HG03432 (cell line): ENCODE data around the gene NR2F2.

Experiments used
- ATAC-seq: cut with Tn5 transposase; IDR thresholded peaks from one replicate; pipeline ENCODE4 v1.9.1; 2021; ENCODE audit warnings: mild to moderate bottlenecking, moderate library complexity; ENCODE audit not compliant: unreplicated experiment

Gene NR2F2

DNA sequence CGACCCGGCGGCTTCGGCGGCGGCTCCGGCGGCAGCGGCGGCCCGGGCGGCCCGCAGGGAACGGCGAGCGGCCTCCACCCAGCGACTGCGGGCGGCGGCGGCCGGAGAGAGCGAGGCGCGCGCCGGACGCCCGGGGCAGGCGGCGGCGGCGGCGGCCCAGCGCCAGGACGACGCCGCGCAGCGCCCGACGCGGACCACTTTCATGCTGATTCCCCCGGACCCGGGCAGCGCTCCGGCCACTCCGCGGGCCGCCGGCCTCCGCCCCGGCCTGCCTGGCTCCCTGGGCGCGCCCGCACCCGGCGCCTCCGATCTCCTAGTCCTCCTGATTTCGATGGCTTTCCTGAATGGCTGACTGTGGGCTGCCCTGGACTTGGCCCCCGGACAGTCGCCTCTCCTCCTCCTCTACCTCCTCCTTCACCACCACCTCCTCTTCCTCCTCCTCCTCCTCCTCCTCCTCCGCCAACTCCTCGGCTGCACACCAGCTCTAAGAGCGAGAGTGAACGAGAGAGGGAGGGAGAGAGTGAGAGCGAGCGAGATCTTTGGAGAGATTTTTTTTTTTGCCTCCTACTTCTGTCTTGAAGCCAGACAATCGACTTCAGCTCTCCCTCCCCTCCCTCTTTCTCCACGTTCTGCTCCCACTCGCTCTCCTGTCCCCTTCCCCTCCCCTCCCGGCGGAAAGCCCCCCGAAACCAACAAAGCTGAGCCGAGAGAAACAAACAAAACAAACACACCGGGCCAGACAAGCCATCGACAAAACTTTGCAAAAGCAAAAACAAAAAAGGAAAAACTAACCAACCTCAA, 844 bp downstream of the NR2F2 start:
- no peak for ATAC-seq

GRCh38 chr15:96331945-96332636, 1.6 kb downstream of the NR2F2 start:
- no peak for ATAC-seq

DNA sequence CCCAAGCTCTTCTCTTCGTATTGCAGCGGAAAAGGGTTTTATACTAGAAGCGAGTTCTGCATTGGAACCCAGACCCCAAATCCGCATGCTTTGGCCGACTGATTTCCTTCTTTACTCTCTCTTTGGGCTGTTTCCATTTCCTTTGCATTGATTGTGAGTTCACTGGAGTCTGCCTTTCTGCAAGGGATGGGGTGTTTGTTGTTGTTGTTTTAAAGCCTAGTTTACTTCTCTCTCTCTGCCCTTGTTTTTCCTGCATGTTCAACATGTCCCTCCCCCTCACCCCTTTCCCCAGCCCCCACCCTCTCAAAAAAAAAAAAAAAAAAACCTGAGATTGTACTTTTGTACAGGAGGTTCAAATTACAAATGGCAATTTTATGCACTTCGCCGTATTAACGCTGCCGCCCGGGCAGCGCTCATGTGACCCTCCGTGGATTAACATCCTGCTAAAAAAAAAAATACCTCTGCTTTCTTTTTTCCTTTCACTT, 2.2 kb downstream of the NR2F2 start:
- no peak for ATAC-seq

DNA sequence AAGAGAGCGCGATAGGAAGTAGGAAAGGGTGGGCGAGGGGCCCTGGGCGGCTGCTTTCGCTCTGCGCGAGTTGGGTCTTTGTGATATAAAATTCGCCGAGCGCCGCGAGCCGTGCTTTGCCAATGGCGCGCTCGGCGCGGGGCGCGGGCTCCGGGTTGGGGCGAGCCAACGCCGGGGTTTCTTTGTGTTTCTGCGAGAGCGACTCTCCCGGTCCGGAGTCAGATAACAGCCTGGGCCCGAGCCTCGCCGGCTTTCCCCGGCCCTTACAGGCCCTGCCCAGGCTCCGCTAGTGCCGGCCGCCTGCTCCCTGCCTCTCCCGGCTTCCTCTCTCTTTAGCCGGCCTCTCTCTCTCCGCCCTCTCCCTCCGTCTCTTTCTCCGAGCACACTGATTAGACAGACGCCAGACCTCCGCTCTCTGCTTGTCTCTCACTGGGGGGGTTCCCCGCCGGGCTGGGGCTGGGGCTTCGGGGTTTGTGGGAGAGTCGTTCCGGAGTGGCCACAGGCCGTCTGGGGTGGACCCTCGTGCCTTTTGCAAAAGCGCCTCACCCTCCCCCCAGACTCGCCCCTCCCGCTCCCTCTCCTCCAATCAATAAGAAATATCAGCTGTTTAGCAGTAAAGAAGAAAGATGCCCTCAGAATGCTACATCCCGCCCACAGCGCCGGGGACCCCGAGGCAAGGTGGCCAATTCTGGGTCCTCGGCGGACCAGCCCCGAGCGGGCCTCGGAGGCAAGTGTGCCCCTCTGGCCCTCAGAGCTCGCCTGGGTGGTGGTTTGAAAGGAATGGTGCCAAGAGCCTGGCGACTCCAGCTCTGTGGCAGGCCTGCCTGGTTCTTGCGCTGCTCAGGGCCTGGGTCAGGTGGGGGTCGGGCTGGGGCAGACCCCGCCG, 2.9 kb downstream of the NR2F2 start:
- peak; percentile 11 for ATAC-seq

DNA sequence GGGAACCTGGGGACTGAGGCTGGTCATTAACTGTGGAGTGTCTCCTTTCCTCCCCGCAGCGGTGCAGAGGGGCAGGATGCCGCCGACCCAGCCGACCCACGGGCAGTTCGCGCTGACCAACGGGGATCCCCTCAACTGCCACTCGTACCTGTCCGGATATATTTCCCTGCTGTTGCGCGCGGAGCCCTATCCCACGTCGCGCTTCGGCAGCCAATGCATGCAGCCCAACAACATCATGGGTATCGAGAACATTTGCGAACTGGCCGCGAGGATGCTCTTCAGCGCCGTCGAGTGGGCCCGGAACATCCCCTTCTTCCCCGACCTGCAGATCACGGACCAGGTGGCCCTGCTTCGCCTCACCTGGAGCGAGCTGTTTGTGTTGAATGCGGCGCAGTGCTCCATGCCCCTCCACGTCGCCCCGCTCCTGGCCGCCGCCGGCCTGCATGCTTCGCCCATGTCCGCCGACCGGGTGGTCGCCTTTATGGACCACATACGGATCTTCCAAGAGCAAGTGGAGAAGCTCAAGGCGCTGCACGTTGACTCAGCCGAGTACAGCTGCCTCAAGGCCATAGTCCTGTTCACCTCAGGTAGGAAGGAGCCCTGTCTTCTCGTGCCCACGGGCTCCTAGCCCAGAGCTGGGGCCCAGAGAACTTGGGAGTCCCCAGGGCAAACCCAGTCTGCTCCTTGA, 3.7 kb downstream of the NR2F2 start:
- no peak for ATAC-seq

GRCh38 chr15:96334705-96335410, 4.4 kb downstream of the NR2F2 start:
- ATAC-seq: no peak

DNA sequence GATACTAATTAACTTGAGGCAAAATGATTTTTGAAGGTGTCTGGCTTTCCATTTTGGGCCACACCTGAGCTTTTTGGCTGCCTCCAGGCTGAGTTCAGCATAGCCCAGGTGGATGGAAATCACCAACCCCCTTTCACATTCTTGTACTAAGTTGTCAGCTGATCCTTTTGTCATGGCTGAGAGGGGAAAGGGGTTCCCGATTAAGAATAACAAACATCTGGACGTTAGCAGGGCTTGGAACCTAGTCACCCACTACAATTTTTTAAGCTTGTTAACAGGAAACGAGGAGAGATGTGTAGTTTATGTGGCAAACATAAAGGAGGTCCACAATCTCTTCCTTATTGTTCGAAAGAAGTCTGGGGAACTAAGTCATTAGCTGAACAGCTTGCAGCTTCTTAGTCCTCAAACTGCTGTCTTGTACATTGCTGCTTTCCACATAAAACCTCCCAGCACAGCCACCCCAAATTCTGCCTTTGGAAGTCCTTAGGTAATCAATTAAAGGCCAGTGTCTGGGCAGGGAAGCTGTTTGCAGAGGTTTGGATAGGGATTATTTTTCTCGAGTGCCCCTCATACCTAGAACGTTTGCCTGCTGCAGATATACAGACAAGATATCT, 5.0 kb downstream of the NR2F2 start:
- ATAC-seq: no peak

- no peak for ATAC-seq
Measured at GRCh38 chr15:96336108-96336595, 5.7 kb downstream of the NR2F2 start.

GRCh38 chr15:96336596-96337364, 6.3 kb downstream of the NR2F2 start:
- no peak for ATAC-seq

DNA sequence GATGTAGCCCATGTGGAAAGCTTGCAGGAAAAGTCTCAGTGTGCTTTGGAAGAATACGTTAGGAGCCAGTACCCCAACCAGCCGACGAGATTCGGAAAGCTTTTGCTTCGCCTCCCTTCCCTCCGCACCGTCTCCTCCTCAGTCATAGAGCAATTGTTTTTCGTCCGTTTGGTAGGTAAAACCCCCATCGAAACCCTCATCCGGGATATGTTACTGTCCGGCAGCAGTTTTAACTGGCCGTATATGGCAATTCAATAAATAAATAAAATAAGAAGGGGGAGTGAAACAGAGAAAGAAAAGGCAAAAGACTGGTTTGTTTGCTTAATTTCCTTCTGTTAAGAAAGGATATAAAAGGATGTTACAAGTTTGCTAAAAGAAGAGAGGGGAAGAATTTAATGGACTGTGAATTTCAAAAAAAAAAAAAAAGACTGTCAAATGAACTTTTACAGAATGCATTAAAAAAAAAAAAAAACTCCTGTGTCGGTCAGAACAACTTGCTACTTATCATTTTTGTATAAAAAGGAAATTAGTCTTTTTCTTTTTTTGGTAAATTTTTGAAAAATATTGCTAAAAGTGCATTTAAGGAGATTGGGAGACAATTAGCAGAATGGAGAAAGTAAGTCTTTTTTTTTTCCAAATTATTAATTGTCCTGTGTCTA, 7.0 kb downstream of the NR2F2 start:
- no peak for ATAC-seq

DNA sequence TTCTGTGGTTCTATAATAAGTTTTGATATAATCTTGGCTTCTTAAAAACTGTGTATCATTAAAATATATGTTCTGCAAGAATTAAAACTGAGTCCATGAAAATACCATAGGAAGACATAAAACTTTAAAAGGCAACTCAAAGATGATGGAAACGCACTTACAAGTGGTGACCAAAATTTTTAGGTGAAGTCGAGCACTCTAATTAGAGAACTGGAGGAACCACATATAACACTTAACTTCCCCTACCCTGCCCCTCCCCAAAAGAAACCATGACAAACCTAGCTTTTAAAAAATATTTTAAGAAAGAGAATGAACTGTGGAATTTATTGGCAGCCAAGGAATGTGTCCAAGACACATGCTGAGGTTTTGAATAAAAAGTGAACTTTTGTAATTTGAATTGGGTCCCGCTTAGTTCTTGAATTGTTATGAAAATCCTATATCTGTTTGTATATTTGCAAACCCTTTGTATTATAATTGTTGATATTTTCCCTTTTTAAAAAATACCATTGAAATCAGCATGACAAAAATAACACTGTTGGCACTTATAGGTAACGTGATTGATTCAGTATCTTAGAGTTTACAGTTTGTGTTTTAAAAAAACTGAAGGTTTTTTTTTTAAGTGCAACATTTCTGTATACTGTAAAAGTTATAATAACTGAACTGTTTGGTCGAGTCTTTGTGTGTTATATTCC, 7.7 kb downstream of the NR2F2 start:
- no peak for ATAC-seq

DNA sequence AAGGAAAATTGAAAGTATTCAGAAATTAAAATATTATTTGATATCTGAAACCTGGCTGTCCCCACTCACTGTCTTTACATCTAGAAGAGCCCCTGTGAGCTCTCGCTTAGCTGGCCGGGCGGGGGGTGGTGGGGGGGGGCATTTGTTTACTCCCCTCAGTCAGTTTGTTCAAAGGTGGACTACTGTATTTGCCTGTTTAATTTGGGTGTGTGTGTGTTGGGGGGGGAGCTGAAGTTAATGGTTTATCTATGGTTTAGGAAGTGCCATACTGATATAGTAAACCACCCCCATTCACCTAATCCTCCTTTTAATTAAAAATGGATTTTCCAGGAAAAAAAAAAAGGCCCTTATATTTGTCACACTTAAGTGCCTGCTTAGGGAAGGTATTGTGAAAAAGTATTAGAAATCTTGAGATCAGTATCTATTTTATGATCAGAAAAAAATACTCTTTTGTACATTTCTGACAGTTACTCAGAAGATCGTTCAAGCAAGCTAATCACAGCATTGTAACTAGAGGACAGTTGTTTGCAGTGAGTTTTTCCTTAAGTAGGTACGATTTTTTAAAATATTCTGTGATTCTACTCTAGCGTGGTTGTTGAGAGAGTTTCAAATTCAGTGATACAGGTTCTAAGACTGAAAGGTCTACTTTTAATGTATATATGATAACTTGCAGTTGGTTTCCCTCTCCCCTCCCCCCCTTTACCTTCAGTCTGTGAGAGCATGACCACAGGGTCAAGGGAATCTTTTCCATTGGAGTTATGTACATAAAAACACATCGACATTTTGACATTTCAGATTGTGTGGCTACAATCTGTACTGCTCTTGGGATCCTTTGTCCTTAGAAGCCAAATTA, 8.5 kb downstream of the NR2F2 start:
- no peak for ATAC-seq

GRCh38 chr15:96339619-96340347, 9.3 kb downstream of the NR2F2 start:
- no peak for ATAC-seq

DNA sequence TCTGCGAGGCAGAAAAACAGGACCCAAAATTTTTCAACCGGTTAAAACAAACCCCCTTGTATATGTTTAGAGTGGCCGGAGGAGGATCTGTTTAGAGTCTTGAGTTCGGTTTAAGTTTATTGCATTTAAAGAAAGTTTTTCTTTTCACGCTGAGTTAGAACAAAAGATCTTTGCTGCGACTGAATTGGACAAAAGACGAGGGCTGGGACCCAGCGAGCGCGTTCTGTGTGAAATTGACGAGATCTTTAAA, 9.8 kb downstream of the NR2F2 start:
- no peak for ATAC-seq

DNA sequence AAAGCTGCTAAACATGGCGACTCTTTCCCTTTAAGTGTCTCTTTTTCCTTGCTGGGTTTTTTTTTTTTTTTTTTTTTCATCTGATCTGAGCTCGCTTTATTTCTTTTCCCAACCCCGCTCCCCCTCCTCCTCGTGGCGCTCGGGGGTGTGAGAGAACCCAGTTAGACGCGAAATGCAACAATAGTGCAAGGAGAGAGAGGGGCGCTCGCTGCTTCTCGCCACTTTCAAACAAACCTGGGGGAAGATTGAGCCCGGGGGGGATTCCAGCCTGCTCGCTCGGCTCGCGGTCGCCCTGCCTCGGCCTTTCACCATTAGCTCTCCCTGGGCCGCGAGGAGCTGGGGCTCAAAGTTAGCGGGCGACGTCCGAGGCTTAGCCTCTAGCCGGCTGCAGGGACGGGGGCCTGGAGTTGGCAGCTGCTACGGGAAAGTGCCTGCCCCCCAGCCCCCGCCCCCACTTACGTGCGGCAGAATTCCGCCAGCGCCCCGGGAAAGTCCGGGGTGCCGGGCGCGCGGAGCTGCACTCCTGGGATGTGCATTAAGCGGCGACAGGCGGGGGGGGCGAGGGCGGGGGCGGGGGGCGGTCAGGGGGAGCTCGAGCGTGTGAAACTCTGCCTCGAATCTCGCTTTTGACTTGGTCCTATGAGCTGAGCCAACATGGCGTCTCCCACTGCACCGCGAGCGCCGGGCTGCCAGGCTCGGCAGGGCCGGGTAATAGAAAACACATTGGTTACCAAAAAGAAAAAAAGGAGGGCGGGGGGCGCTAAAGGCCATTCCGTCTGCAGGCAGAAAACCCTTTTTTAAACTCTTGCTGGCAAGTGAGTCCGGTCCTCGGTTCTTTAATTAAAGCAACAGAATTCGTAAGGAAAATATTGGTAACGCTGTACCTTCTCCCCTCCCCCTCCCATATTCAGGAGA, 10.4 kb downstream of the NR2F2 start:
- no peak for ATAC-seq
